ENCODE data around the gene DPYSL3. TPM values are rescaled to one million over a fixed set of nuclear protein-coding genes. Genes with fewer than 3 reads are reported as not detected.

DPYSL3 gene
- 10 to 100 TPM; 31.3 to 46.0 (median 35.1) TPM for total RNA-seq

DNA sequence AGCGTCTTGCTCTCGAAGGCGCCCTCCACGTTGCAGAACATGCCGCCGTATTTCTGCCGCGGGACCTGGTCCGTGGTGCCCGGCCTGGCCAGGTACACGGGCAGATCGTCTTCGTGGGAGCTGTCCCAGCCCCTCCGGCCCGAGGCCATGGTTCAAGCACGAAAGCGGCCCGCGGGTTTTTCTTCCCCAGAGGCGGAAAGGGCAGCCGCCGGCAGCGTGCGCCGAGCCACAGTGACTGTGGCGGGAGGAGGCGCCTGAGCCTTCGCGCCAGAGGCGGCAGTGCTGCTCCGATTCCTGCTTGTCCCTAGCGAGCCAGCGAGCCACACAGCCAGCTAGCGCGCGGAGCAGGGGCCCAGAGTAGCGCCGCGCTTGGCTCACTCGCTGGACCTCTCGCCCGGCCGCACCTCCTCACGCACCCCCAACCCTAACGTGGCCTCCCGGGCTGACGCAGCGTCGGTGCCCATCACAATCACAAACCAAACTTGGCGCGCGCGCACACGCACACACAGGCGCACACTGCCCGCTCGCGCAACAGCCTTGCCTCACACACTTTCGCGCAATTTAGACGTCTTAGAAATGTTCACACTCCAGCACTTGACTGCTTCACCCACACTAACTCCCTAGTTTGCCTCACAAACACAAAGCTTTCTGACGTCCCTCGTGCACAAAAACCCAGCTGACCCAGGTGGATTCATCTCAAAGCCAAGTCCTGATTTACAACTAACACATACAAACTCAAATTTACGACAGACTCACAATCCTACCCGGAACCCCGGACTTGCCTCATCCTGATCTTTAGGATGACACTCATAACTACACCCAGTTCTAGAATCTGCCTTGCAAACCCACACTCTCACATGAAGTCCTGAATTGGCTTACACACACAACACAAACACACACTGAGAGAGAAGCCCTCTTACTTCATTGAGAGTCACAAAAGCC lies at the start of gene DPYSL3:
DPYSL3 (minus strand) TSS at position 359 of the 942 bp plus-strand sequence; CDS start at position 149, 210 bp downstream.
- TF ChIP-seq, protein P1, sequence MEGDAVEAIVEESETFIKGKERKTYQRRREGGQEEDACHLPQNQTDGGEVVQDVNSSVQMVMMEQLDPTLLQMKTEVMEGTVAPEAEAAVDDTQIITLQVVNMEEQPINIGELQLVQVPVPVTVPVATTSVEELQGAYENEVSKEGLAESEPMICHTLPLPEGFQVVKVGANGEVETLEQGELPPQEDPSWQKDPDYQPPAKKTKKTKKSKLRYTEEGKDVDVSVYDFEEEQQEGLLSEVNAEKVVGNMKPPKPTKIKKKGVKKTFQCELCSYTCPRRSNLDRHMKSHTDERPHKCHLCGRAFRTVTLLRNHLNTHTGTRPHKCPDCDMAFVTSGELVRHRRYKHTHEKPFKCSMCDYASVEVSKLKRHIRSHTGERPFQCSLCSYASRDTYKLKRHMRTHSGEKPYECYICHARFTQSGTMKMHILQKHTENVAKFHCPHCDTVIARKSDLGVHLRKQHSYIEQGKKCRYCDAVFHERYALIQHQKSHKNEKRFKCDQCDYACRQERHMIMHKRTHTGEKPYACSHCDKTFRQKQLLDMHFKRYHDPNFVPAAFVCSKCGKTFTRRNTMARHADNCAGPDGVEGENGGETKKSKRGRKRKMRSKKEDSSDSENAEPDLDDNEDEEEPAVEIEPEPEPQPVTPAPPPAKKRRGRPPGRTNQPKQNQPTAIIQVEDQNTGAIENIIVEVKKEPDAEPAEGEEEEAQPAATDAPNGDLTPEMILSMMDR (IDR thresholded peaks at IDR 0.05; ENCODE audit: low read depth): no peak

DNA sequence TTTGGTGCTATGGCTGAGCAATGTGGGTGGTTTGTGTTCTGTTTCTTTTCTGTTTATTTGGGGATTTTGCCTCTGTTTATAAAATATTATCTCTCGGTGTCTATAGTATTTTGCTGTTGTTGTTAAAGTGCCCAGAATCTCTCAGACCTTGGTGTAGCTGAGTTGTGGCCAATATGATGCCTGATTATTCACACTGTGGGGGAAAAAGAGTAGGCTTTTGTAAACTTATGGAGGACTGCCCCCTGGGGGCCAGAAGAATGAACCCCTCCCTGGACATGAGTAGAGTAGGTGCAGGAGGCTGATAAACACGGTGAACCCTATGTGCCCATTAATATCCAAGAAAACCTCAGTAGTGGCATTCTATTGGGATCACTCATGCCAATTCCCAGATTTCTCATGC lies 49.0 kb upstream of the DPYSL3 start:
- TF ChIP-seq, protein P1 (IDR thresholded peaks at IDR 0.05; ENCODE audit: low read depth): no peak

DNA sequence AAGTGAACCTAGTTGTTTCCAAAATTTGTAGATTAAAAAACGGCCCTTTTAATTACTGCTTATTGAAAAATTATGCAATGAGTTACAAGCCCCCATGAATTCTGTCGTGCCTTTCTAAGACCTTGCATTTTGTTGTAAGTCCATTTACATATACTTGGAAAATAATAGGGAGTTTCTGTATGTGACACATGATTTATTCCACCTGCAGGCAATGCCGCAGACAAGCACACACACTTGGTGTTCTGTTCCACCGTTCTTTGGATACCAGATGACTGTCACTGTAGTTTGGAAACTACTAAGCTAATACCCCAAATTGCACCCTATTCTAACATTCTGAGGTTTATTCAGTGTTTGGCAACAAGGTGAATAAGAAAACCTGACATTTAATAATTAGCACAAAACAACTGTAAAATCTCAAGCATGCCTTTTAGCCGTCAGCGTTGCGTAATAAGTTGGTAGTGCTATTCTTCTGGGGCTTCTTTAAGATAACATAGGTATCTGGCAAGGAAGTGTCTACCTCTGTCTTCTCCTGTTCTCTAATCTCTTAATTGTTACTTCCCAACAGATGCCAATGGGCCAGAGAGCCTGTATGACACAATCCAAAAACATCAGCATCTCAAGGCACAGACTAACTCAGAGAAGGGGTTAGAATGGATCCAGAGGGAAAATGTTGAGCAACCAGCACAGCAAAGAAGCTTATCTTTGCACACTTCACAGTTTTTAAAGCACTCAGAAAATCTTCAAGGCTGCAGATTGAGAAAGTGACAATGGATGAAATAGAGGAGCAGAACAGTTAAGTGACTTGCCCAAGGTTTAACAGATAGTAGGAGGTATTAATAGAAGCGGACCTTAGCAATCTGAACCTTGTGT lies 48.2 kb upstream of the DPYSL3 start:
- TF ChIP-seq, protein P1 (IDR thresholded peaks at IDR 0.05; ENCODE audit: low read depth): no peak

DNA sequence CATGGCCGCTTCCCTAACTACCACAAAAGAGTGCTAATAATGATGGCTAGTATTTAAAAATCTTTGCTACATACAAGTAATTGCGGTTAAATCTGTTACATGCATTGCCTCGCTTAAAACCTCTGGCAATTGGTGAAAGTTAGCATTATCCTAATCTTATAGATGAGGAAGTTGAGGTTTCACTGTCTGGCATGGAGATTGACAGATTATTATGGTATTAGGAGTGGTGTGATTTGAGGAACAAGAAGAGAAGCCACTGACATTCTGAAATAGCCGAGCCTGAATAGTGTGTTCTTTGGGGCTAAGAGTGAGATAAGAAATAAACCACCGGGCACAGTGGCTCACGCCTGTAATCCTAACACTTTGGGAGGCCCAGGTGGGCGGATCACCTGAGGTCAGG lies 45.3 kb upstream of the DPYSL3 start:
- TF ChIP-seq, protein P1 (IDR thresholded peaks at IDR 0.05; ENCODE audit: low read depth): no peak

DNA sequence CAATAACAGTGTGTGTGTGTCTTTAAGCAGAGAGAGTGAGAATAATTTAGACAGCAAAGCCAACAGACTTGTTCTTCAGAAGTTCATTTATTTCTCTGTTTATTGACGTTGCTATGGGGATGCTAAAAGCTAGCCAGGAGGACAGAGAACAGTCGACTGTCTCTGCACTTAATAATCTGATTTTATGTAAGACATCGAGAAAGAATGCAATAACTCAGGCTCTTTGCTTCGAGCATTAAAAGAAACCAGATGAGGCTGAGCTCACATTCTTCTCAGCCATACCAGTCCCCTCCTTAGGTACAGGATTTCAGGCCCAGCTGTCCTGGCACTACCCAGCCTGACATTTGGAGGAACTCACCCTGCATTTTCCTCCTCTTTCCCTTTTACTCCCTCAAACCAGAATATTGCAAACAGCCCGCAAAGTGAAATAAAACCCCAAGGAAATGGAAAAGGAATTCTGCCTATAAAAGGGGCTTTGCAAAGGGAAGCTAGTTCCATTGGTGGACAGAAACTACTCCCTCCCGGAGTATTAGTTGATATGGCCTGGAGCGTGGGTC lies 44.5 kb upstream of the DPYSL3 start:
- TF ChIP-seq, protein P1 (IDR thresholded peaks at IDR 0.05; ENCODE audit: low read depth): no peak

DNA sequence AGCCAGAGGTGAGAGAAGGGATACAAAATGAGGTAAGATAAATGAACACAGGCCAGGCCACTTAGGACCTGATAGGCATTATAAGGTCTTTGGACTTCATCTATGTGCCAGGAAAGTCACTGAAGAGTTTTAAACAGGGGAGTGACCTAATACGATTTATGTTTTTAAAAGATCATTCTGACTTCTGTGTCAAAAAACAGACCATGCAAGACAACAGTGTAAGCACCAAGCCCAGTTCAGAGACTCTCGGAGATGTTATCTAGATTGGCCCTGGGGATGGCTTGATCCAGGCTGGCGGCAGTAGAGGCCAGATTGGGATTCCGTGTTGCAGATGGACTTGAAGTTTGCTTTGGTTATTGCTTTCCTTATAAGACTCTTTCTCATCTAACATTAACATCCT lies 43.0 kb upstream of the DPYSL3 start:
- TF ChIP-seq, protein P1 (IDR thresholded peaks at IDR 0.05; ENCODE audit: low read depth): no peak
